Posterior vena cava (tissue), 2 donors: Measurements from ENCODE around the gene TTC21B. TPM values are rescaled to one million over a fixed set of nuclear protein-coding genes. Genes with fewer than 3 reads are reported as not detected.

Experiments used
- DNase-seq: peaks from one replicate; pipeline ENCODE4 v3.0.0-alpha.2; 2020; ENCODE audit warnings: low spot score
- intact Hi-C, 2 donors: fragments of 100-400 bp; cut with DNase I; formaldehyde crosslinking; loops; one replicate each; pipeline versions ENCODE4 v1.14.1 to v1.14.2; 2022 to 2023
- total RNA-seq, 2 donors: library from RNA; stranded (reverse); fragmentation: NEBNext Ultra II Directional; extraction: Animal tissue kit (Norgen Biotek cat#: 25700); gene quantifications; one replicate each; pipeline ENCODE4 v1.2.1, GENCODE V29; 2021
- donor health status: DM: yes; HTN: yes; CAD: no.
- donor health status: DM: yes; HTN: yes; CAD: no.

TTC21B gene
- total RNA-seq, 2 donors from 2014 or later, result 14.6 TPM

GRCh38 chr2:165933211-165933910, 20.2 kb downstream of the TTC21B start:
- intact Hi-C loops, result no loop called here
- DNase-seq, result no peak

DNA sequence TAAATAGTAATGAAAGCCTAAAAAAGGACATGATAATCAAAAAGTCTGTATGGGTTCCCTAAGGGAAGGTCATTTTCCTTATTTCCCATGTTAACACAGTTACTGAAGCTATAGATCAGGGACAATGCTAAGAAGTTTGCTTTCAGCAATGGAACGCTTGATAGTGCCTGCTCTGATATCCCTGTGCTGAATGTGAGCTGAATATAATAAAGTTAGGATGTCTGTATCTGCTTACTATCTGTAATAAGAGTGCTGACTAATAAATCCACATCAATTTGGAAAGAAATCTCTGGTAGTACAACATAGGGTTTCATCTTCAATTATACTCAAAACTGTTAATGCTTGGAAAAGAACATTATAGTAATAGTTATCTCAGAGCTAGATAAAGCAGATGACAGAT, 25.8 kb downstream of the TTC21B start:
- intact Hi-C loops, result no loop called here
- no peak for DNase-seq

DNA sequence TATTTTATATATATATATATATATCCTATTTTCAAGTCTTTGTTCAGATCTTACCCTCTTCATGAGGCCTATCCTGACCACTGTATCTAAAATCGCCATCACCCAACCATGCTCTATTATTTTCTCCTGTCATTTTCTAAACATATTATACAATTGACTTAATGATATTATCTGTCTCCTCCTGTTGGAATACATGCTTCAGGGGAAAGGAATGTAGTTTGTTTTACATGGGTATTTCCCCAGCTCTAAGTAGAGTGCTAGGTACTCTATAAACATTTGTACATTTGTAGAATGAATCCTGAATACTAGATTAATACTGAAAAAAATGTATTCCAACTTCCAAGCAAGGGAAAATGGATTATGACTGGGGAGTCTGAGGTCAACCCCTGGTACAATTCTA, 26.2 kb downstream of the TTC21B start:
- DNase-seq, result no peak
- intact Hi-C loops, result no loop called here

DNA sequence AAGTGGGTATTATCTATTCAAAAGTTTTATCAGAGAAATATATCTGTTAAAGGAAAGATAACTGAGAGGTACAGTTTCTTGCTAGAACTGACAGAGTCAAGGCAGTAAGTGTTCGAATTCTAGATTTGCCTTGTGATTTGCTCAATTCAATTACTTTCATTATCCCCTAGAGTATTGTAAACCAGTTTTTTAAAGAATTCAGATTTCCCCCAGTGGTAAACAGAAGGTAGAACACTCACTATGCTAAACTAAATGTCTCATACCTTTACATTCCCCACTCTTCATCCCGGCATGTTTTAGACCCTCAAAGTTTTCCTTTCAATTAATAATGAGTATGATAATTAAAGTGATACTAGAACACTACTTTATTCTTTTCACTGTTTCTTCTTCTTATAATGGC, 28.6 kb downstream of the TTC21B start:
- intact Hi-C loops, result no loop called here
- no peak for DNase-seq

DNA sequence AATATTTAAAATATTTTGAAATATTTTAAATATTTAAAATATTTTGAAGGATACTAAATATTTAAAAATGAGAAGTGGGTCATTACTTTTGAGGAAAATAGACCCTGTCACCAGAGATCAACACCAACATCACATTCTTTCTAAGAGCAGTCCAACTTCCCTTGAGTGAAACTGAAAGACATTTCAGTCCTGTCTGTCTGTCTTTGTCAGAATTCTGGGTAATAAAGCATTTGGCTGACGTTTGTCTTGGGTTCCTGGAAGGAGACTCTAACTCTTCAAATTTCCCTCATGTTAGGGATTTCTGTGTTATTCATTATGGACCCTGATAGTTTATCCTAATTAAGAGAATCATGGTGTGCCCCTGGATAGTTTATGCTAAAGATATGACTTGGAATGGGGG, 32.8 kb downstream of the TTC21B start:
- no peak for DNase-seq
- intact Hi-C loops, result no loop called here

DNA sequence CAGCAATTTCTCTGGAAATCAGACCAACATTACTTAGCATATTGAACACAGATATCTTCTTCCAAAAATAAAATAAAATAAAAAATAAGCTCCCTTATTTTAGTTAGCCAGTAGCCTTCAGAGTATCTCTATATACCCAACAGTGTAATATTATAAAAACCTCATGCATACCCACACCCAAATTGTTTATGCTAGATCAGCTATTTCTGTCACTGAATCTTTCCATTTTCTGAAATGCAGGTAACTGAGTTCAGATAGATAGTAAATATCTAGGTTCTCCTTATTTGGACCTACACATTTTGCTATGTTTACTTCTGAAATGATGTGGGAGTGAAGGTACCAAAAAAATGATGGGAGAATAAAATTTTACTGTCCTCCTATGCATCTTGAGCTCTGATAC, 39.9 kb downstream of the TTC21B start:
- intact Hi-C loops, result no loop called here

GRCh38 chr2:165911981-165912380, 41.6 kb downstream of the TTC21B start:
- no peak for DNase-seq
- intact Hi-C loops, result no loop called here

More for the DNA sequence above, 39.9 kb downstream of the TTC21B start:
- DNase-seq, result no peak

GRCh38 chr2:165911231-165911630, 42.3 kb downstream of the TTC21B start:
- intact Hi-C loops, result no loop called here
- no peak for DNase-seq

GRCh38 chr2:165909466-165909865, 44.1 kb downstream of the TTC21B start:
- intact Hi-C loops, result no loop called here

GRCh38 chr2:165905854-165906253, 47.7 kb downstream of the TTC21B start:
- intact Hi-C loops, result no loop called here
- no peak for DNase-seq

More at GRCh38 chr2:165909466-165909865, 44.1 kb downstream of the TTC21B start:
- no peak for DNase-seq

GRCh38 chr2:165905269-165905668, 48.3 kb downstream of the TTC21B start:
- no peak for DNase-seq
- intact Hi-C loops, result no loop called here

GRCh38 chr2:165904432-165904831, 49.1 kb downstream of the TTC21B start:
- intact Hi-C loops, result no loop called here
- no peak for DNase-seq

DNA sequence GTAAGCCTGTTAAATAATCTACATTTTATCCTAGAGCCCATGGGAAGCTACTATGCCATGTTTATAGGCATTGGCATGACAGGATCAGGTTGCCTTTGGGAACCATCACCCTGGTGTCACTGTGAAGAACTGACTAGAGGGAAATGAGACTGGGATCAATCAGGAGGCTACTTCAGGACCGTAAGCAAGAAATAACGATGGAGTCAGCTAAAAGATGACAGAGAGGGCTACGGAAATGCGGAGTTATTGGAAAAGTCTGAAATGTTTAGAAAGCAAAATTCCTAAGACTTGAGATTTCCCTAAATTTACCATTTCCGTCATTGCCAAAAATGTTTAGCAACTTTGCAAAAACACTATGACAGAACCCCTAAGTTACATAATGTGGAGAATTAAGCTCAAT, 50.2 kb downstream of the TTC21B start:
- intact Hi-C loops, result no loop called here
- no peak for DNase-seq

DNA sequence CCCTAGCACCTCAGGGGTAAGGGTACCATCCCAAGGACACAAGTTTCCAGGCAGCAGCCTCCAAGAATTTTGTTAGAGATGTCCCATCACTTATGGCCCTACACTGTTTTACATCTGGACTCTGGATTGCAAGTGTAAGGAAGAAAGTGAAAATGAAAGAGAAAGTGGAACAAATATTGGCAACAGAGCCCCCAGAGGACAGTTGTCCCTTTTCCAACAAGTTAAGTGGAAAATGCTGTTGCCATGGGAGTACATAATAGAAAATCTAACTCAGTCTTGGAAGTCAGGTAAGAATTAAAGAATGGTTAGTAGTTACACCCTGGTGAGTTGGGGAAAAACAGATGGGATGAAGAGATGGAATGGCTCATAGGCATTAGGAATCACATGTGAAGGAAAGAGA, 50.6 kb downstream of the TTC21B start:
- DNase-seq, result no peak
- intact Hi-C loops, result no loop called here

DNA sequence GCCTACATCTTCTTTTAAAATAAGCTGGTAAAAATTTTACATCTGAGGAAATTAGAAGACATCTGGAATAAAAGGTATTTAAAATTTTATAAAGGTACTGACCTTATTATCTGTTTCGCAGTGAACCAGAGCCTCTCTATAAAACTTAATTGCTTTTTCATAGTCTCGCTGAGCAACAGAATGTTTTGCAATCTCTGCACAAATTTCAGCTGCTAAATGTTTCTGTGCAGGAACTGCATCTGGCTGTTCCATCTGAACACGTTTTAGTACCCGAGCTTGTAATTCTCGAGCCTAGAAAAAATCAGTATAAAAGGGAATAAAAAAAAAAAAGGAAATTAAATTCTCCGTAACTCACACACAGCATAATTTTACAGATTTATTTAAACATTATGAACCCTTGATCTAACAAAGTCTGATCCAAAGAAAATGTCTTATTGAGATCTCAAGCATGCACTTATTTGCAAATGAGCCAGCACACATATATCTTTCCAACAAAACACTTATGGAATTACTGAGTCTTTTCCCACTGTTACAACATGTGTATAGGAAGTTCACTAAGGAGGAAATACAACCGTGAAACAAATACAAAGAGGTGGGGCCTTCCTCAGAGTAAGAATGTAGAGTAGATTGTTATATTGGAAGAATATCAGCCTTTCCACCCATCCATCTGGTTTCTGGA, 51.8 kb downstream of the TTC21B start:
- intact Hi-C loops, result no loop called here
- no peak for DNase-seq

- intact Hi-C loops, result no loop called here
- no peak for DNase-seq
Observed at GRCh38 chr2:165899311-165899710, 54.3 kb downstream of the TTC21B start.

- intact Hi-C loops, result no loop called here
- DNase-seq, result no peak
Observed at GRCh38 chr2:165898381-165898780, 55.2 kb downstream of the TTC21B start.

DNA sequence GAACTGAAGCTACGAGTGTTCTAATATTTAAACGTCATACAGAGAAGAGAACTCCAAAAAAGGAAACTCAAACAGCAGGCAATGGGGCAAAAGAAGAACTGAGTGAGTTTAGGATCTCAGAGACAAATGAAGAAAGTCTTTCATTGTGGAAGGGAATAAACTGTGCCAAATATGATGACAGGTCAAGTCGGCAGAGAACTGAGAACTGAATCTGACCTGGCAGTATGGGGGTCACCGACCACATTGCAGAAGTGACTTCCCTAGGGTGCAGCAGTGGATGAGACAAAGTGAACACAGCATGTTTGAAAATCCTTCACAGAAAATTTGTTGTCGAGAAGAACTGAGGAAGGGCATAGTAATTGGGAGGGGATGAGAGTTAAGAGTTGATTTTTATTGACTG, 55.9 kb downstream of the TTC21B start:
- intact Hi-C loops, result no loop called here
- DNase-seq, result no peak

DNA sequence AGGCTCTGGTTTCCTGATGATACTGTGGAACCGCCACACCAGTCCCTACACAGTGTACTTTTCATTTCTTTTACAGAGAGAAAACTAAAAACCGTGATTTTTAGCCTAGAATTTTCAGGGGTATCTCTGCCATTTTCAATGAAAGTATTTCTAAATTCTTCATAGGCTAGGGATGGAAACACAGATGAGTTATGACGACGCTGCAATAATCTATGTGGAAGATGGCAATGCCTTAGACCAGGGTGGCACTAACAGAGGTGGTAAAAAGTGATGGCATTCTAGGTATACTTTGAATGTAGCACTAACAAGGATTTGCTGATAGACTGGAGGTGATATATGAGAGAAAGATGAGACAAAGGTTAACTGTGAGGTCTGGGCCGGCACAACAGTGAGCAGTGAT, 56.5 kb downstream of the TTC21B start:
- DNase-seq, result no peak
- intact Hi-C loops, result no loop called here

- DNase-seq, result no peak
- intact Hi-C loops, result no loop called here
Observed at GRCh38 chr2:165895974-165896373, 57.6 kb downstream of the TTC21B start.

- intact Hi-C loops, result no loop called here
- no peak for DNase-seq
Observed at GRCh38 chr2:165893556-165893955, 60.0 kb downstream of the TTC21B start.
